KMS-11 (cell line): Measurements from ENCODE around the gene BAZ2B.

Experiments used
- H2AFZ ChIP-seq: fragments of 200-600 bp; sonication (generic); 2 replicates; pipeline ENCODE4 v1.6.1; 2016; ENCODE audit warnings: antibody characterized with exemption, mixed run types, low read depth
- H3K27ac ChIP-seq: fragments of 200-600 bp; sonication (generic); 2 replicates; pipeline ENCODE4 v1.6.1; 2016; ENCODE audit warnings: mild to moderate bottlenecking, mixed run types
- H3K27me3 ChIP-seq: fragments of 200-600 bp; sonication (generic); 2 replicates; pipeline ENCODE4 v1.6.1; 2017; ENCODE audit warnings: mild to moderate bottlenecking, low read depth, mixed run types, moderate library complexity; ENCODE audit not compliant: insufficient read depth
- H3K36me3 ChIP-seq: fragments of 200-600 bp; sonication (generic); 2 replicates; pipeline ENCODE4 v1.6.1; 2017; ENCODE audit warnings: mild to moderate bottlenecking, mixed run types; ENCODE audit not compliant: insufficient read depth
- H3K4me1 ChIP-seq: fragments of 200-600 bp; sonication (generic); 2 replicates; pipeline ENCODE4 v1.6.1; 2016; ENCODE audit warnings: mild to moderate bottlenecking, low read depth, mixed run types; ENCODE audit not compliant: poor library complexity, severe bottlenecking
- H3K4me2 ChIP-seq: fragments of 200-600 bp; sonication (generic); 2 replicates; pipeline ENCODE4 v1.7.0; 2016; ENCODE audit warnings: mild to moderate bottlenecking, mixed run types
- H3K4me3 ChIP-seq: fragments of 200-600 bp; sonication (generic); IDR thresholded peaks from 2 replicates; pipeline ENCODE4 v1.6.1; 2017; ENCODE audit warnings: low read depth, low read length, mixed read lengths; ENCODE audit not compliant: insufficient read depth
- H3K79me2 ChIP-seq: fragments of 200-600 bp; sonication (generic); 2 replicates; pipeline ENCODE4 v1.6.1; 2016; ENCODE audit warnings: low read depth, mixed run types; ENCODE audit not compliant: insufficient read depth
- H3K9ac ChIP-seq: fragments of 200-600 bp; sonication (generic); 2 replicates; pipeline ENCODE4 v1.6.1; 2016; ENCODE audit warnings: mild to moderate bottlenecking, mixed run types
- H4K20me1 ChIP-seq: fragments of 200-600 bp; sonication (generic); 2 replicates; pipeline ENCODE4 v1.6.1; 2016; ENCODE audit warnings: mild to moderate bottlenecking, mixed run types; ENCODE audit not compliant: insufficient read depth
- TF ChIP-seq, protein P1 (sequence below): fragments of 200-600 bp; sonication (generic); conservative IDR thresholded peaks from 2 replicates; pipeline ENCODE4 v1.6.1; 2017; ENCODE audit warnings: low read depth, mild to moderate bottlenecking, antibody characterized with exemption, low read length, moderate library complexity, mixed read lengths

The BAZ2B gene

DNA sequence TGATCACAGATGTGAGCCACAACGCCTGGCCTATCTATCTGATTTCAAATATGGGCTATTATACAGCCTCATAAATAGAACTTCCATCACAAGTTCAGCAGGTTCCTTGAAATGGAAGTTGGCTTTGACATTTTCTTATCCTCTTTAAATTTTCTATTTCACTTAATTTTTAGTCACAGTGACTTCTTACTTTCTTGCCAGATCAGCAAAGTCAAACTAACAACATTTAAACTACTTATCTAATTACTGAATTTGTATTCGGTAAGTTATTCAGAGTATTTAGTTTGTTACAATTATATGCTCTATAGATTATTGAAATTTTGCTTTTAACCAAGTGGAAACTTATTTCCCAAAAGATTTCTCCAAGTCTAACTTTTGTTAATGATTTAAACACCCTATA lies 108.2 kb downstream of the BAZ2B start:
- Histone ChIP-seq H3K9ac (no peak overlapping the region), H3K79me2 (no peaks in the 10 kb centered on the region), H3K4me3 (no peak overlapping the region), H4K20me1 (no peaks in the 10 kb centered on the region), H3K4me2 (no peak overlapping the region), H3K27ac (no peak overlapping the region), H2AFZ (no peak overlapping the region), H3K36me3 (no peaks in the 10 kb centered on the region), H3K27me3 (no peaks in the 10 kb centered on the region), H3K4me1 (no peaks in the 10 kb centered on the region)
- TF ChIP-seq, protein P1, sequence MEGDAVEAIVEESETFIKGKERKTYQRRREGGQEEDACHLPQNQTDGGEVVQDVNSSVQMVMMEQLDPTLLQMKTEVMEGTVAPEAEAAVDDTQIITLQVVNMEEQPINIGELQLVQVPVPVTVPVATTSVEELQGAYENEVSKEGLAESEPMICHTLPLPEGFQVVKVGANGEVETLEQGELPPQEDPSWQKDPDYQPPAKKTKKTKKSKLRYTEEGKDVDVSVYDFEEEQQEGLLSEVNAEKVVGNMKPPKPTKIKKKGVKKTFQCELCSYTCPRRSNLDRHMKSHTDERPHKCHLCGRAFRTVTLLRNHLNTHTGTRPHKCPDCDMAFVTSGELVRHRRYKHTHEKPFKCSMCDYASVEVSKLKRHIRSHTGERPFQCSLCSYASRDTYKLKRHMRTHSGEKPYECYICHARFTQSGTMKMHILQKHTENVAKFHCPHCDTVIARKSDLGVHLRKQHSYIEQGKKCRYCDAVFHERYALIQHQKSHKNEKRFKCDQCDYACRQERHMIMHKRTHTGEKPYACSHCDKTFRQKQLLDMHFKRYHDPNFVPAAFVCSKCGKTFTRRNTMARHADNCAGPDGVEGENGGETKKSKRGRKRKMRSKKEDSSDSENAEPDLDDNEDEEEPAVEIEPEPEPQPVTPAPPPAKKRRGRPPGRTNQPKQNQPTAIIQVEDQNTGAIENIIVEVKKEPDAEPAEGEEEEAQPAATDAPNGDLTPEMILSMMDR, result no peak

DNA sequence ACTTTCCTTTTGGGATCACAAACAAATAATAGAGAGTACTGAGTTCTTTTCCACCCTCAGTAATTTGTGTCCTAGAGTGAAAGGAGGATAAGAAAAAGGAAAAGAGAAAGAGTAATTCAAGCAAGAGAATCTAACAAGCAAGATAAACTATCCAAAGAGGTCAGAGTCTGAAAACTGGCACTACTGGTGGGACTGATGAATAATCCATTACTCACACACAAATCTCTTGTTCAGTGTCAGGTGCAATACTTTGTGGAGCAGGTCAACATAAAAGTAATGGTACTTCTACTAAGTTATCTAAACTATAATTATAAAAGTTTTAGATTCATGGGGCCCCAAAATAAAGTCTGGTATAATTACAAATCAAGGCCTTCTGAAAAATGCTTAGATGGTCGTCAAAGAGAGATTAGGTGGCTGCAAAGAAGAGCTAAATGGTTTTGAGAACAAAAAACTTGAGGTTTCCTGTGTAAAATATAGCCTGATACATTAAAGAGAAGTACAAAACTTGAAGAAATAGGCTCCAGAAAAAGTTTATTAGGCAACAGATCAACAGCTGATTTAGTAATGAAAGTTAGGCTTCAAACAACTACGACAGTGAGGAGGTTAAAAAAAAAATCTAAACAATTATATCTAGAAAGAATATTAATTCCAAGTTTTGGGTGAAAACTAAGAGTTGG lies 109.4 kb downstream of the BAZ2B start:
- H3K4me2 ChIP-seq, result no peak overlapping the region
- H3K27me3 ChIP-seq, result no peaks in the 10 kb centered on the region

DNA sequence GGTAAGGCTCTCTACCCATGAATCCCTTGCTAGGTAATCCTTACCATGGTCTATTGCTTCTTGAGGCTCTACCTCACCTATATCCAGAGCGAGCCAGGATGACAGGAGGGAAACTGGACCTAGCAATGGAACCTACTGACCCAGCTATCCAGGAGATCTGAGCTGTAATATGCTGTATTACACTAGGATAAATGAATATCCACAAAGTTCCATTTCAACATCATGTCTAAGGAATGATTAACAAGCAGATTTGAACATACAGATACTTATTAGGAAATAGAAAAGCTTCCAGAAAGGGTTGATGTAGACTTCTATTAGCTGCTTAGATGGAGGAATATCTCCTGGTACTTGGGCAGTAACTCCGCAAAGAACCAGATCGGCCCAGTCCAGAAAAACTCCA lies 110.1 kb downstream of the BAZ2B start:
- Histone ChIP-seq H3K9ac (no peak overlapping the region), H4K20me1 (no peaks in the 10 kb centered on the region), H3K27ac (no peak overlapping the region), H3K79me2 (no peaks in the 10 kb centered on the region), H3K27me3 (no peaks in the 10 kb centered on the region), H3K36me3 (no peaks in the 10 kb centered on the region), H2AFZ (no peak overlapping the region), H3K4me3 (no peak overlapping the region), H3K4me2 (no peak overlapping the region), H3K4me1 (no peaks in the 10 kb centered on the region)
- TF ChIP-seq, protein P1, result no peak

More for the DNA sequence above, 109.4 kb downstream of the BAZ2B start:
- no peaks in the 10 kb centered on the region for H3K36me3 ChIP-seq
- no peaks in the 10 kb centered on the region for H3K4me1 ChIP-seq
- TF ChIP-seq, protein P1, result no peak
- no peak overlapping the region for H2AFZ ChIP-seq
- H3K79me2 ChIP-seq, result no peaks in the 10 kb centered on the region
- no peak overlapping the region for H3K27ac ChIP-seq
- no peak overlapping the region for H3K4me3 ChIP-seq
- H4K20me1 ChIP-seq, result no peaks in the 10 kb centered on the region
- no peak overlapping the region for H3K9ac ChIP-seq

DNA sequence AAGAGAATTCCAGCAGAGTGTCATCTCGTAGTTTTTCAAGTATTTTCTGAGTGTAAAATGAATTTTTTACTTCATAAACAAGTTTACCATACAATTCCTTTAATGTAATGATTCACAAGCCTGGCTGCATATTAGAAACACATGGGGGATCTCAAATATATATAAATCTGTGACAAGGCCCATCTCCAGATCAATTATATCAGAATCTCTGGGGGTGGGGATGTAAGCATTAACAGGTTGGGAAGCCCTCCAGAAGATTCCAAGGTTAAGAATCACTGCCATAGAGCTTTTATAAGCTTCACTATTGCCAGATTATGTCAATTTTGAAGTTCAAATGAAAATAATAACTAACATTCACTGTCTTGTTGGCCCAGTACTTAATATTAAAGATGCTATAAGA lies 111.2 kb downstream of the BAZ2B start:
- Histone ChIP-seq H3K4me3 (no peak overlapping the region), H3K4me1 (no peaks in the 10 kb centered on the region), H2AFZ (no peak overlapping the region), H3K79me2 (no peaks in the 10 kb centered on the region), H3K36me3 (no peaks in the 10 kb centered on the region), H3K27me3 (no peaks in the 10 kb centered on the region), H3K27ac (no peak overlapping the region), H3K4me2 (no peak overlapping the region), H3K9ac (no peak overlapping the region), H4K20me1 (no peaks in the 10 kb centered on the region)
- TF ChIP-seq, protein P1, result no peak
